ENCODE results near the gene RFNG.
A peak's percentile ranks its signal among the peaks of the same experiment; 100 is the strongest.

The RFNG gene, protein sequence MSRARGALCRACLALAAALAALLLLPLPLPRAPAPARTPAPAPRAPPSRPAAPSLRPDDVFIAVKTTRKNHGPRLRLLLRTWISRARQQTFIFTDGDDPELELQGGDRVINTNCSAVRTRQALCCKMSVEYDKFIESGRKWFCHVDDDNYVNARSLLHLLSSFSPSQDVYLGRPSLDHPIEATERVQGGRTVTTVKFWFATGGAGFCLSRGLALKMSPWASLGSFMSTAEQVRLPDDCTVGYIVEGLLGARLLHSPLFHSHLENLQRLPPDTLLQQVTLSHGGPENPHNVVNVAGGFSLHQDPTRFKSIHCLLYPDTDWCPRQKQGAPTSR

DNA sequence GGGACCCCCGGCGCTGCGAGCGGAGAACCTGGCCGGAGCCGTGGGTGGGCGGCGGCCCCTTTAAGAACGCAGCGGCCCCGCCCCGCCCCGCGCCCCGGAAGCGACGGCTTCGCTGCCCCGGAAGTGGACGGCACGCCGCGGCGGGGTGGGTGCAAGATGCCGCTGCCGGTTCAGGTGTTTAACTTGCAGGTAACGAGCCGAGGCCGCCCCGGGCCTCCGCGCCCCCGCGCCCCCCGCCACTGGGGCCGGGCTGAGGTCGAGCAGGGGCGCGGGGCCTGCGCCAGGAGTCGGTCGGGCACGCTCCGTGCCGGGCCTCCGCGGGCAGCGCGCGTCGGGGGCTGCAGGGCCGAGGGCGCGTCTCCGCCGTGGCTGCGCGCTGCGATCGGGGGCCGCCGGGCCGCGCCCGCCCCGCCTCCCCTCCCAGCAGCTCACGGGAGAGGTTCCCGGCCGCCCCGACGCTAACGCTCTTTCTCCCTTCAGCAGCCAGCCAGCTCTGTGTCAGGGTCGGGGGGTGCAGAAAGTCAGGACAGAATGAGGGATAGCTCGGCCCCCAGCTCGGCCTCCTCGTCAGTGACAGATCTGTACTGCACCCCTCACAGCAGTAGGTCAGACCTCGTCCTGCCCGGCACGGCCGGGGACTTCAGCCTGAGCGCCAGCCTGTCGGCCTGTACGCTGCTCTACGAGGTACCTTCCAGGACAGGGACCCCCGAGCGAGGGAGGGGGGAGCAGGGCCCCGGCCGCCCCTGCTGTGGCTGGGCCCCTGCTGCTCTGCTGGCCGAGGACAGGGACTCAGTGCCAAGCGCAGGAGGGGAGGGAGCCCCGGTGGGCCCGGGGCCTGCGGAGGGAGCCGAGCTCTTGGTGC is at the start of gene RFNG, which contains the start of gene GPS1:
Gene RFNG, minus strand, starts transcription at position 36 of the 862 bp plus-strand sequence. CDS start 45 bp downstream, outside the sequence.
Gene GPS1, plus strand, starts transcription at position 123 of the 862 bp plus-strand sequence. Its CDS starts 34 bp downstream, at position 157.
- H3K9me3 Mint-ChIP-seq, result no peaks in the 10 kb centered on the region
- H3K4me3 Mint-ChIP-seq, result peak within 1 kb of the TSS; percentile 86
- H3K36me3 Mint-ChIP-seq (ENCODE audit: insufficient read depth), result peaks cover 8% of the 10 kb centered on the region
- H3K4me1 Mint-ChIP-seq, result peaks cover 5% of the 10 kb centered on the region
- peak within 1 kb of the TSS; percentile 51 for H3K27ac Mint-ChIP-seq (ENCODE audit: low read depth)
- peak; percentile 87 for ATAC-seq (replicated peaks; ENCODE audit: extremely low read depth, poor library complexity, severe bottlenecking)
- peak; percentile 55 for DNase-seq (ENCODE audit: low spot score in 2 of 2)
- no peaks in the 10 kb centered on the region for H3K27me3 Mint-ChIP-seq

DNA sequence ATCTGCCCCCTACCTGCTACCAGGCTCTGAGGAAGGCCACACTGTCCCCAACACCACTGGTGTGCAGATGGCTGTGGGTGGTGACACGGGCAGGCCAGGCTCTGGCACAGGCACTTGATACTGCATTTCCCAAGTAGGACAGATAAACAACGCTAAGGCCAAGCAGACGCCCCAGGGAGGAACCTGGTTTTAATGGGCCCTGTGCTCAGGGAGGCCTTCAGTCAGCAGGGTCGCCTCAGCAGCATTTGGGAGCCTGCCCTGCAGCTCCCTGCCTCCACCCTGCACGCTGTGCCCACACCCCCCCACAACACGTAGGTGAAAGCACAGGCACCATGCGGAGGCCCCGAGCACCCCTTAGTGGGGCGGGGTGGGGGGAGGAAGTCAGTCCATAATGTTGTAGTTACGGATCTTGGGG is 49.7 kb upstream of the RFNG start:
- Mint-ChIP-seq H3K4me1 (peaks cover 21% of the 10 kb centered on the region), H3K27me3 (no peaks in the 10 kb centered on the region), H3K36me3 (ENCODE audit: insufficient read depth) (peaks cover 7% of the 10 kb centered on the region), H3K27ac (ENCODE audit: low read depth) (peak overlapping the region; percentile 84), H3K4me3 (no peak overlapping the region), H3K9me3 (no peaks in the 10 kb centered on the region)
- DNase-seq (ENCODE audit: low spot score in 2 of 2), result no peak
- no peak for ATAC-seq (replicated peaks; ENCODE audit: extremely low read depth, poor library complexity, severe bottlenecking)

DNA sequence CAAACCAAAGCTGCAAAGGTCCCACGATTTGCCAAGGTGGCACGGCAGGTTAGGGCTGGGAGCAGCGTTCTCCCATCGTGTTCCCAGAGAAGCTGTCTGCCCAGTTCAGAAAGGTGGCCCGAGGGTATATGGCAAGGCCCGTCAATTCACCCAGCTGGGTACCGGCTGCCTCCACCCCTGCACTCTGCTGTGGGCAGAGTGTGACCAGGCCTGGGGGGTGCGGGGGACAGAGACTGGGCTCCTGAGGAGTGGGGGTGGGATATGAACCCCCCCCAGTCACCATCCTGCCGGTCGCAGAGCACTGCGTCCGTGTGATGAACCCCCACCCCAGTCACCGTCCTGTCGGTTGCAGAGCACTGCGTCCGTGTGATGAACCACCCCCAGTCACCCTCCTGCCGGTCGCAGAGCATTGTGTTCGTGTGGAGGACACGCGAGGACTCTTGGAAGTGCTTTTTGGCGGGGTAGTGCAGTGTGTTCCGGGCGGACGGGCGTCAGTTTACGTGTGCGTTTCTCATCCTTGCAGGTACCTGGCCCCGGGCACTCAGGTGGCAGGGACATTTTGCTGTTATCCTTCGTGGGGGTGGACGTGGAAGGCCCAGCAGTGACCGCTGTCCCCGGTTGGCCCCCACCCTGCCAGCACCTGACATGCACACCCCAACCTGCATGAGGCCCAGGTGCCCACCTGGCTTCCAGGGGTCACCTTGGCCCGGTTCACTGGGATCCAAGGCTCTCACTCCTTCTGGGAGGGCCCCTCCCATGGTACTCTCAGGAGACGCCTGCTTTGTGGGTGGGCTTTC is 49.1 kb upstream of the RFNG start:
- Mint-ChIP-seq H3K27me3 (no peaks in the 10 kb centered on the region), H3K27ac (ENCODE audit: low read depth) (peak overlapping the region; percentile 84), H3K4me1 (peaks cover 15% of the 10 kb centered on the region), H3K9me3 (no peaks in the 10 kb centered on the region), H3K36me3 (ENCODE audit: insufficient read depth) (peaks cover 4% of the 10 kb centered on the region), H3K4me3 (no peak overlapping the region)
- ATAC-seq (replicated peaks; ENCODE audit: extremely low read depth, poor library complexity, severe bottlenecking) (no peak), DNase-seq (ENCODE audit: low spot score in 2 of 2) (no peak)

DNA sequence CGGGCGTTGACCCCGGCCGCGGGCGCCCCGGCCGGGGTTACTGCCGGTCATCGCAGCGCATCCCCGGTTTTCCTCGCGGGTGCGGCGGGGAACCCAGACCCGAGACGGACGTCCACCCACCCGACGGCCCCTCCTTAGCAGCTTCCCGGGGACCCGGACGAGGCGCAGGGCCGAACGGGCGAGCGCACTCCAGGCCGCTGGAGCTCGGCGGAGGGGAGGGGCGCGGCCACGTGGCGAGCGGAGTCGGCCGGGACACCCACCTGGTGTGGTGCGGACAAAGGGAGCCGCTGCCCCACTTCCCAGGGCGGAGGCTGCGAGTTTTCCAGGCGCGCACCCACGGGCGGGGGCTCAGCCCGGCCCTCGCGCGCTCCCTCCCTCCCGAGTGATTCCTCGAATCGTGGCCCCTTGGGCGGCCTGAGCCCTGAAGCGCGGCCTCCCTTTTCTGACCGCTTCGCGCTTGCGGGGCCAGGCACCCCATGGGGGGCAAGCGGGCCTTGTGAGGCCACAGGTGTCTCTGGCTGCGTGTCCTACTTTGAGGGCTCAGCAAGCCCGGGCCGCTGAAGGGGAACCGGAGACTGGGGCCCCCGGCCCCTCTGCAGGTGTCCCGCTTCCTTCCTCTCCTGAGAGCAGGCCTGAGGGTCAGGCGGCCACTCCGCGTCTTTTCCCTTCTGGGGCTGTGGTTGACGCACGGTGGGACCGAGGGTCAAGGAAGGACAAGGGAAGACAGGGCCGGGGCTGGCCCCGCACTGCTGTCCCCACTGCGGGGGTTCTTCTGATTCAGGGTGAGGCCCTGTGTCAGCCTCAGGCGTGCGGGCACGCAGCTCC is 47.5 kb upstream of the RFNG start:
- H3K36me3 Mint-ChIP-seq (ENCODE audit: insufficient read depth), result peaks cover 6% of the 10 kb centered on the region
- ATAC-seq (replicated peaks; ENCODE audit: extremely low read depth, poor library complexity, severe bottlenecking), result no peak
- peak overlapping the region; percentile 84 for H3K27ac Mint-ChIP-seq (ENCODE audit: low read depth)
- no peaks in the 10 kb centered on the region for H3K9me3 Mint-ChIP-seq
- DNase-seq (ENCODE audit: low spot score in 2 of 2), result no peak
- peaks cover 7% of the 10 kb centered on the region for H3K4me1 Mint-ChIP-seq
- H3K27me3 Mint-ChIP-seq, result no peaks in the 10 kb centered on the region
- H3K4me3 Mint-ChIP-seq, result peak overlapping the region; percentile 78

DNA sequence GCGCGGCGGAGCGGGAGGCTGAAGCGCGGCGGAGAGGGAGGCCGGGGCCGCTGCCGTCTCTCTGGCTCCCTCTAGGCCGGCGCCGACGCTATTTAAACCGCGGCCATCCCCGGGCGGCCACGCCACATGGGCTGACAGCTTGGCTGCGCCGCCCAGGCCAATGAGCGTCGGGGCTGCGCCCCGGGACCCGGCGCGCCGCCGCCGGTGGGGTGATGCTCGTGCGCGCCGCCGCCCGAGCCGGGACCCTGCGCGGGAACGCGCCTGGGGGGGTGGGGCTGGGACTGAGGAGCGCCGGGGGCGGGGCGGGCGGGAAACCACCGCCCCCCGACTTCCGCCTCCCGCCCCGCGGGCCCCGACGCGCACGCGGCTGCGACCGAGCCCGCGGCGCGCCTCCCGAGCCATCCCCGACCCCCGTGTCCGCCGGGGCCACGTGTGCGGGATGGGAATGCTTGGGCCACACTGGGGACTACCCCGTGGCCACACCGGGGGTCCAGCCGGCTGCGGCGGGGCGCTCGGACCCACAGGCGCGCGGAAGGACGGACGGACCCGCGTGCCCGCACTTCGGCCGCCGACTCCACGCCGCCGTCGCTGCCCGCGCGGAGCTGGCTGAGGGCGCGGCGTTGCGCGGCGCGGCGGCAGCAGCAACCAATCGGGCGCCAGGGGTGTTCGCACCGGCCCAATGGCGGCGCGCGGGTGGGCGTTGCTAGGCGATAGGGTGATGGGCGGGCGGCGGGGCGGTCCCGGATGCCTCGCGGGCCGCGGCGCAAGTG is 46.7 kb upstream of the RFNG start, which contains the start of gene FASN:
Gene FASN, minus strand, starts transcription at position 68 of the 770 bp plus-strand sequence. CDS start 1,791 bp downstream, outside the sequence.
- ATAC-seq (replicated peaks; ENCODE audit: extremely low read depth, poor library complexity, severe bottlenecking) (peak; percentile 86), DNase-seq (ENCODE audit: low spot score in 2 of 2) (peak; percentile 79 to 83)
- H3K9me3 Mint-ChIP-seq, result no peaks in the 10 kb centered on the region
- H3K27ac Mint-ChIP-seq (ENCODE audit: low read depth), result peak within 1 kb of the TSS; percentile 84
- peak within 1 kb of the TSS; percentile 78 for H3K4me3 Mint-ChIP-seq
- H3K27me3 Mint-ChIP-seq, result no peaks in the 10 kb centered on the region
- peaks cover 6% of the 10 kb centered on the region for H3K36me3 Mint-ChIP-seq (ENCODE audit: insufficient read depth)
- peaks cover 7% of the 10 kb centered on the region for H3K4me1 Mint-ChIP-seq

DNA sequence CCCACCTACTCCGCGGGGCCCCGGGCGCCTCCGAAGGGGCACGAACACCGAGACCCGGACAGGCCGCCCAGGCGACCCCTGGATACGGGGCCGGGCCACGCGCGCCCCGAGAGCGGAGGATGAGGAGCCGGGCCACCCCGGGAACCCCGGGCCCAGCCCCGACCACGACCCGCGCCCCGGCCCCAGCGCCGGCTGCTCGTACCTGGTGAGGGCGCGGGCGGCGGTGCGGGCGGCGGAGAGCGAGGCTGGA is 46.2 kb upstream of the RFNG start:
- Mint-ChIP-seq H3K27ac (ENCODE audit: low read depth) (no peak overlapping the region), H3K27me3 (no peaks in the 10 kb centered on the region), H3K4me3 (peak overlapping the region; percentile 62), H3K9me3 (no peaks in the 10 kb centered on the region), H3K4me1 (peaks cover 7% of the 10 kb centered on the region), H3K36me3 (ENCODE audit: insufficient read depth) (peaks cover 8% of the 10 kb centered on the region)
- ATAC-seq (replicated peaks; ENCODE audit: extremely low read depth, poor library complexity, severe bottlenecking) (peak; percentile 3), DNase-seq (ENCODE audit: low spot score in 2 of 2) (peak in 1 of 2 donors; percentile 28)

DNA sequence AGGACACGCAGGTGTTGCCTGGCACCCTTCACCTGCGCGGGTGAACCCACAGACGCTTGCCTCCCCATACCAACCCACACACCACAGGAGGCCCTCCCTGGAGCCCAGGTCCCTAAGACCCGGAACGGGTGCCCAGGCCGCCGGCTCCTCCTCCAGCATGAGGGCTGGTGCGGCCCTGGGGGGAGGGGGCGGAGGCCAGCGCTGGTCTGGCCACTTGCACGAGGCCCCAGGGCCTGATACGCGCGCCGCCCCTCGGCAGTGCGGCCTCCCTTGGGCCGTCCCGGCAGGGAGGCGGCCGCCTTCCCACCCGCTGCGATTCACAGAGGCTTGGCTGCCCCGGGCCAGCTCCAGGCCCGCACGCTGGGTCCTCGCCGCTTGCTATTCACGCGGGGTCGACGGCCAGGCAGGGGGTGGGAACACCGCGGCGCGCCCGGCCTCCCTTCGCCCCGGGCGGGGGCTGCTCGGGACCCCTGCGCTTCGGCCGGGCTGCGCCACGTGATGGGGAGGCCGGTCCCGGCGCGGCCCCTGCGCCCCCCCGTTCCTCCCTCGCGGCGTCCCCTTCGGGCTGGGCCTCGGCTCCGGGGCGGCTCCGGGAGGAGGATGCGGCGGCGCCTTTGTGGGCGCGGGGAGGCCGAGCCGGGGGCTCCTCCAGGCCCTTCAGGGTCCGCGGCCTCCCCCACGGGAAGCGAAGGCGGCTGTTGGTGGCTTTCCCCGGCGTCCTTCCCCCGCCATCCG is 45.7 kb upstream of the RFNG start:
- no peak for DNase-seq (ENCODE audit: low spot score in 2 of 2)
- peak; percentile 1 for ATAC-seq (replicated peaks; ENCODE audit: extremely low read depth, poor library complexity, severe bottlenecking)
- H3K27ac Mint-ChIP-seq (ENCODE audit: low read depth), result no peak overlapping the region

DNA sequence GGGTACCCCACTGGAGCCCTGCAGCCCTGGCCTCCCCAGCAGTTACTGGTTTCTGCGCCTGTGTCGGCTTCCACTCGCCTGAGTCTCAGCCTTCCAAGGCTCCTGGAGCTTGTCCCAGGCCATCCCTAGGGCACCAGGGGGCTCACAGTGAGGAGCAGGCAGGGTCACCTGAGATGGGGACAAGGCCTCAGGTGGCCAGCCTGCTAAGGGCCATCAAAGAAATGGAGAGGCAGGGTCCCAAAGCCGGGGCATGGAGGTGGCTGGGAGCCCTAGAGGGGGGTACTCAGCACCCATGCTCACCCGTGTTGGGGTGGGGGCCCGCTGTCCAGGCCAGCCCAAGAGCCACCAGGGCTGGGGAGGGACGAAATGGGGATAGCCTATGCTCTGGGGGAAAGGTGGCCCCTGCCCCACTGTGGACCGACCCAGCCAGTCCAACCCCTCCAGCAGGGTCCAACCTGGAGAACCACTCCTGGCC is 45.1 kb upstream of the RFNG start:
- no peak overlapping the region for H3K27ac Mint-ChIP-seq (ENCODE audit: low read depth)
- peaks cover 10% of the 10 kb centered on the region for H3K36me3 Mint-ChIP-seq (ENCODE audit: insufficient read depth)
- H3K9me3 Mint-ChIP-seq, result no peaks in the 10 kb centered on the region
- peak overlapping the region; percentile 62 for H3K4me3 Mint-ChIP-seq
- H3K27me3 Mint-ChIP-seq, result no peaks in the 10 kb centered on the region
- H3K4me1 Mint-ChIP-seq, result peaks cover 7% of the 10 kb centered on the region
- DNase-seq (ENCODE audit: low spot score in 2 of 2), result no peak
- no peak for ATAC-seq (replicated peaks; ENCODE audit: extremely low read depth, poor library complexity, severe bottlenecking)

More for the DNA sequence above, 45.7 kb upstream of the RFNG start:
- peaks cover 8% of the 10 kb centered on the region for H3K36me3 Mint-ChIP-seq (ENCODE audit: insufficient read depth)
- H3K4me3 Mint-ChIP-seq, result peak overlapping the region; percentile 62
- no peaks in the 10 kb centered on the region for H3K9me3 Mint-ChIP-seq
- H3K4me1 Mint-ChIP-seq, result peaks cover 7% of the 10 kb centered on the region
- H3K27me3 Mint-ChIP-seq, result no peaks in the 10 kb centered on the region

DNA sequence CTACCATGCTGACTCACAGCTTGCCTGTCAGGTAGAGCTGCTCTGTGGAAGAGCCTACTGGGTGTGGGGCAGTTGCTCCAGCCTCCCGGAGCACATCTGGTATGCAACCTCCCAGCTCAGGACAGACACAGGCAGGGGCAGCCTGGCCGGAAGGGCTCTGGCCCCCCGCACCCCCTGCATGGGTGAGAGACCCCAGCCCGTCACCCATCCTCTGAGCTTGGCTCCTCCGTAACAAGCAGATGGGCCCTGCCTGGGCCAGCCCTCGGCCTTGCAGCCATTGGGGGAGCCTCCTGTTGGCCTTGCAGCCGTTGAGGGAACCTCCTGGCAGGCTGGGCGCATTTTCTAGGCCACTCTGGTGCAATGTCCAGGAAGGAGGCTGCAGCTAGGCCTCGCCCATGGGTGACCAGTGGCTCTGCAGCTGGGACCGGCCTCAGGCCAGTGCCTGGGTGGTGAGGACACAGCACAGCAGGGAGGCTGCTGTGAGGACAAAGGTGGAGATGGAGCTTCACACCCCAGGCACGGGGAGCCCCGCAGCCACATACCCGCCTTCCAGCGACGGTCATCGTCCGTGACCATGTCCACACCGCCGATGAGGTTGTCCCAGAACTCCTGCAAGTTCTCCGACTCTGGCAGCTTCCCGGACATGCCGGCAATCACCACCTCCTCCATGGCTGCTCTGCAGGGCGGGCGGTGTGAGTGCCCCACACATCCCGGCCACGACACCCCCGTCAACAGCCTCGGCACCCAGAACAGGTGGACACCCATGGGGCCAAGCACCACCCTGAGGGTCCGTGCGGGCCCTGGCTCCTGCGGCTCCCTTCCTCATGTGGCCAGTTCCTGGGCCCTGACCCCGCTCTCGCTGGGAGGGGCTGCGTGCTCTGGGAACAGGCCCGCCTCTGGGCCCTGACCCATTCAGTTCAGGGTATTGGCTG is 44.4 kb upstream of the RFNG start:
- H3K9me3 Mint-ChIP-seq, result no peaks in the 10 kb centered on the region
- DNase-seq (ENCODE audit: low spot score in 2 of 2), result no peak
- peaks cover 7% of the 10 kb centered on the region for H3K4me1 Mint-ChIP-seq
- ATAC-seq (replicated peaks; ENCODE audit: extremely low read depth, poor library complexity, severe bottlenecking), result no peak
- H3K36me3 Mint-ChIP-seq (ENCODE audit: insufficient read depth), result peaks cover 10% of the 10 kb centered on the region
- H3K27ac Mint-ChIP-seq (ENCODE audit: low read depth), result peak overlapping the region; percentile 22
- peak overlapping the region; percentile 36 for H3K4me3 Mint-ChIP-seq
- H3K27me3 Mint-ChIP-seq, result no peaks in the 10 kb centered on the region
